H9 (cell line): ENCODE measurements around the gene ASB7. TPM values are rescaled to one million over a fixed set of nuclear protein-coding genes. Genes with fewer than 3 reads are reported as not detected.

Source experiments
- DNase-seq: peaks from one replicate; pipeline ENCODE4 v3.0.0-alpha.2; 2017
- H2AFZ ChIP-seq: one replicate; pipeline ENCODE4 v1.6.1; 2013; ENCODE audit warnings: mild to moderate bottlenecking, low read length, control low read depth, moderate library complexity
- H2AK5ac ChIP-seq: 2 replicates; pipeline ENCODE4 v1.6.1; 2013; ENCODE audit warnings: low read length, control low read depth, mixed read lengths; ENCODE audit not compliant: insufficient read length
- H2BK120ac ChIP-seq: one replicate; pipeline ENCODE4 v1.6.1; 2013; ENCODE audit warnings: low read depth, mild to moderate bottlenecking, low read length, control low read depth, inconsistent platforms; ENCODE audit not compliant: poor library complexity, severe bottlenecking
- H2BK12ac ChIP-seq: 2 replicates; pipeline ENCODE4 v1.6.1; 2013; ENCODE audit warnings: low read length, control low read depth, mixed read lengths, low read depth; ENCODE audit not compliant: insufficient read length
- H2BK15ac ChIP-seq: 2 replicates; pipeline ENCODE4 v1.6.1; 2013; ENCODE audit warnings: low read depth, low read length, control low read depth
- H2BK20ac ChIP-seq: one replicate; pipeline ENCODE4 v1.6.1; 2013; ENCODE audit warnings: low read depth, mild to moderate bottlenecking, low read length, control low read depth, inconsistent platforms; ENCODE audit not compliant: poor library complexity, severe bottlenecking
- H2BK5ac ChIP-seq: 2 replicates; pipeline ENCODE4 v1.6.1; 2013; ENCODE audit warnings: low read length, control low read depth, mixed read lengths; ENCODE audit not compliant: insufficient read length
- H3K14ac ChIP-seq: 2 replicates; pipeline ENCODE4 v1.6.1; 2013; ENCODE audit warnings: low read length, control low read depth; ENCODE audit not compliant: insufficient read depth
- H3K18ac ChIP-seq: 2 replicates; pipeline ENCODE4 v1.6.1; 2013; ENCODE audit warnings: low read depth, mild to moderate bottlenecking, mixed read lengths, low read length, control low read depth; ENCODE audit not compliant: insufficient read length
- H3K23ac ChIP-seq: 2 replicates; pipeline ENCODE4 v1.6.1; 2013; ENCODE audit warnings: low read length, control low read depth, mixed read lengths, low read depth; ENCODE audit not compliant: insufficient read length
- H3K23me2 ChIP-seq: 2 replicates; pipeline ENCODE4 v1.6.1; 2013; ENCODE audit warnings: low read depth, mild to moderate bottlenecking, mixed read lengths, low read length, control low read depth; ENCODE audit not compliant: insufficient read length, poor library complexity, severe bottlenecking
- H3K27ac ChIP-seq: 2 replicates; pipeline ENCODE4 v1.5.1; 2013; ENCODE audit warnings: low read length, control low read depth, mixed read lengths, low read depth; ENCODE audit not compliant: insufficient read length
- H3K27me3 ChIP-seq: 2 replicates; pipeline ENCODE4 v1.6.1; 2013; ENCODE audit warnings: low read length, control low read depth, inconsistent platforms; ENCODE audit not compliant: insufficient read depth
- H3K4ac ChIP-seq: 2 replicates; pipeline ENCODE4 v1.6.1; 2013; ENCODE audit warnings: low read depth, mild to moderate bottlenecking, control low read depth, inconsistent platforms, low read length, moderate library complexity
- H3K4me1 ChIP-seq: 2 replicates; pipeline ENCODE4 v1.6.1; 2013; ENCODE audit warnings: low read length, control low read depth, inconsistent platforms; ENCODE audit not compliant: insufficient read depth
- H3K4me2 ChIP-seq: 2 replicates; pipeline ENCODE4 v1.6.1; 2013; ENCODE audit warnings: low read length, control low read depth, mixed read lengths; ENCODE audit not compliant: insufficient read length, insufficient read depth
- H3K56ac ChIP-seq: 2 replicates; pipeline ENCODE4 v1.6.1; 2013; ENCODE audit warnings: low read depth, mild to moderate bottlenecking, mixed read lengths, low read length, control low read depth; ENCODE audit not compliant: insufficient read length
- H3K79me1 ChIP-seq: 2 replicates; pipeline ENCODE4 v1.6.1; 2013; ENCODE audit warnings: low read depth, mild to moderate bottlenecking, moderate library complexity, low read length, control low read depth, inconsistent platforms; ENCODE audit not compliant: insufficient read depth, poor library complexity, severe bottlenecking
- H3K79me2 ChIP-seq: 2 replicates; pipeline ENCODE4 v1.6.1; 2013; ENCODE audit warnings: low read length, control low read depth, inconsistent platforms; ENCODE audit not compliant: insufficient read depth
- H3K9ac ChIP-seq: 2 replicates; pipeline ENCODE4 v1.6.1; 2013; ENCODE audit warnings: low read length, control low read depth, mixed read lengths; ENCODE audit not compliant: insufficient read length; ENCODE audit errors: extremely low read depth
- H3K9me3 ChIP-seq: one replicate; pipeline ENCODE4 v1.6.1; 2013; ENCODE audit warnings: low read depth, low read length, inconsistent platforms; ENCODE audit not compliant: control insufficient read depth
- H3T11ph ChIP-seq: one replicate; pipeline ENCODE4 v1.6.1; 2013; ENCODE audit warnings: mild to moderate bottlenecking, low read length, control low read depth, inconsistent platforms
- H4K20me1 ChIP-seq: one replicate; pipeline ENCODE4 v1.6.1; 2013; ENCODE audit not compliant: control insufficient read depth, insufficient read length, insufficient read depth
- H4K5ac ChIP-seq: 2 replicates; pipeline ENCODE4 v1.6.1; 2013; ENCODE audit warnings: low read depth, mild to moderate bottlenecking, mixed read lengths, low read length, control low read depth; ENCODE audit not compliant: insufficient read length
- H4K8ac ChIP-seq: replicated peaks from 2 replicates; pipeline ENCODE4 v1.6.1; 2013; ENCODE audit warnings: low read length, control low read depth, mixed read lengths, low read depth; ENCODE audit not compliant: insufficient read length
- H4K91ac ChIP-seq: 2 replicates; pipeline ENCODE4 v1.6.1; 2013; ENCODE audit warnings: low read depth, mild to moderate bottlenecking, moderate library complexity, mixed read lengths, low read length, control low read depth; ENCODE audit not compliant: insufficient read length
- H3K27ac Mint-ChIP-seq, 3 experiments: 2 replicates in 2 of 3; 3 replicates in 1 of 3; pipeline ENCODE4 v1.8.0; 2020 to 2021; ENCODE audit warnings: mixed read lengths in 3 of 3, mild to moderate bottlenecking in 1 of 3, moderate library complexity in 1 of 3
- H3K27me3 Mint-ChIP-seq: 2 replicates; pipeline ENCODE4 v1.8.0; 2021; ENCODE audit warnings: low read depth, mild to moderate bottlenecking, moderate library complexity, mixed read lengths
- H3K36me3 Mint-ChIP-seq, 3 experiments: 2 replicates in 2 of 3; 3 replicates in 1 of 3; pipeline ENCODE4 v1.8.0; 2020 to 2021; ENCODE audit warnings: low read depth in 3 of 3, mixed read lengths in 3 of 3; ENCODE audit not compliant: insufficient read depth in 1 of 3
- H3K4me1 Mint-ChIP-seq, 2 experiments: 2 replicates each; pipeline ENCODE4 v1.8.0; 2020; ENCODE audit warnings: mixed read lengths in 2 of 2
- H3K4me3 Mint-ChIP-seq, 2 experiments: 2 replicates in 1 of 2; 3 replicates in 1 of 2; pipeline ENCODE4 v1.8.0; 2020 to 2021; ENCODE audit warnings: mild to moderate bottlenecking in 2 of 2, mixed read lengths in 2 of 2, moderate library complexity in 1 of 2
- H3K9me3 Mint-ChIP-seq, 2 experiments: 2 replicates in 1 of 2; 3 replicates in 1 of 2; pipeline ENCODE4 v1.8.0; 2020; ENCODE audit warnings: mild to moderate bottlenecking in 2 of 2, mixed read lengths in 2 of 2, moderate library complexity in 1 of 2
- CTCF ChIP-seq: fragments of 200-600 bp; sonication (generic); conservative IDR thresholded peaks from 3 replicates; pipeline ENCODE4 v1.8.0; 2021; ENCODE audit warnings: antibody characterized with exemption, mild to moderate bottlenecking
- WGBS: extraction: QIAGEN DNeasy Blood & Tissue Kit; methylation state at CpG from one replicate; pipeline ENCODE4 v1.1.7; 2013; ENCODE audit warnings: missing lambda C conversion rate, low lambda C conversion rate, mixed read lengths; ENCODE audit not compliant: insufficient read length; ENCODE audit errors: extremely low coverage; 5-methylcytosine and 5-hydroxymethylcytosine counted together
- total RNA-seq: library from RNA; stranded (reverse); gene quantifications from 2 replicates; pipeline ENCODE4 v1.2.1, GENCODE V29; 2021

The ASB7 gene
- total RNA-seq, 1 experiment from 2014 or later: 12.8 TPM

GRCh38 chr15:100612539-100612938, 10.2 kb downstream of the ASB7 start:
- H3K23ac ChIP-seq: no peak overlapping the region
- no peaks in the 10 kb centered on the region for H4K20me1 ChIP-seq
- no peak overlapping the region for H3K9ac ChIP-seq
- no peaks in the 10 kb centered on the region for H3K23me2 ChIP-seq
- H3K4me1 ChIP-seq: no peaks in the 10 kb centered on the region
- H2AFZ ChIP-seq: no peak overlapping the region
- Mint-ChIP-seq H3K9me3 (no peaks in the 10 kb centered on the region), H3K4me1 (no peaks in the 10 kb centered on the region), H3K4me3 (no peak overlapping the region), H3K36me3 (peaks cover 2 to 42% (median 15%) of the 10 kb centered on the region in 3 experiments; a peak in 6 of 7 replicates), H3K27ac (no peak overlapping the region), H3K27me3 (no peaks in the 10 kb centered on the region)
- H3K27me3 ChIP-seq: no peaks in the 10 kb centered on the region
- H2BK5ac ChIP-seq: no peak overlapping the region
- no peak overlapping the region for H4K8ac ChIP-seq
- H3K9me3 ChIP-seq: no peaks in the 10 kb centered on the region
- H3K79me2 ChIP-seq: peaks cover 2% of the 10 kb centered on the region; the same call in 1 of the 2 replicates
- H2BK12ac ChIP-seq: no peak overlapping the region
- H2BK20ac ChIP-seq: no peak overlapping the region
- no peak overlapping the region for H3K4me2 ChIP-seq
- no peak overlapping the region for H3K4ac ChIP-seq
- H2BK15ac ChIP-seq: no peak overlapping the region
- no peak overlapping the region for H2BK120ac ChIP-seq
- no peak overlapping the region for H3K27ac ChIP-seq
- no peak overlapping the region for H3K18ac ChIP-seq
- H4K5ac ChIP-seq: no peak overlapping the region
- no CpG with 5 or more reads among the region's 2 CpGs for WGBS
- H2AK5ac ChIP-seq: no peak overlapping the region
- H3T11ph ChIP-seq: no peak overlapping the region
- H3K56ac ChIP-seq: no peak overlapping the region
- H4K91ac ChIP-seq: no peak overlapping the region
- peaks cover 2% of the 10 kb centered on the region for H3K79me1 ChIP-seq
- no peak overlapping the region for H3K14ac ChIP-seq
- no peak for TF ChIP-seq CTCF
- DNase-seq: no peak
